ENCODE measurements around the gene CAMTA1.

CAMTA1 gene

DNA sequence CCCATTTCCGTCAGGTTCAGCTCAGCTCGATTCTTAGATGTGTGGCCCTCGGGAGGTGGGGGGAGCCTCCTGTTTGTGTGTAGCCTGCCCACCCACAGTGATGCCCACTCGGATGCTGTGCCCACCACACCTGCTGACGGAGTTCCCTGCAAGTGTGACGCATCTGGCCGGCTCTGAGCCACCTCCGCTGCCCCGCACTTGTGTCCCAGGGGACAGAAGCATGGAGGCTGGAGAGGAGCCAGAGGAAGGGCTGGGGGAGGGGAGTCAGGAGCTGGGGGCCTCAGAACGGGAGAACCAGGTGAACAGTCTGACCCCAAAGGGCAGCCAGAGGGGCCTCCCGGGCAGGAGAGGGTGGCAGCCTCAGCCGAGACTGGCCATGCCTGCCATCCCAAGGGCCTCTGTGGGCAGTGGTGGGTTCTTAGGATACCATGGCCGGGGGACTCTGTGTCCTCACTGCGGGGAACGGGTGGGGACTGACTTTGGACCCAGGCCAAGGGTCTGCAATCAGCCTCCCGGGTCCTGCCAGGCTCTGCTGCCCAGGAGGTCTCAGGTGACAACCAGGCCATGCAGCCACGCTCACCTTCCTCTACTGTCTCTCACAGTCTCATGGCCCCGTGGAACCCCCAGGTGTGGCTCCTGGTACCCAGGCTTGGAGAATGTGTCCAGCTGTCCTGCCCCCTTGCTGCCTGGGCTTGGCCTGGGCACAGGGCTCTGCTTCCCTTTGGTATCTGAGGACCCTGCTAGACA, 718.6 kb downstream of the CAMTA1 start:
- no peak for DNase-seq (ENCODE audit: low read depth in 2 of 2, low spot score in 1 of 2)

DNA sequence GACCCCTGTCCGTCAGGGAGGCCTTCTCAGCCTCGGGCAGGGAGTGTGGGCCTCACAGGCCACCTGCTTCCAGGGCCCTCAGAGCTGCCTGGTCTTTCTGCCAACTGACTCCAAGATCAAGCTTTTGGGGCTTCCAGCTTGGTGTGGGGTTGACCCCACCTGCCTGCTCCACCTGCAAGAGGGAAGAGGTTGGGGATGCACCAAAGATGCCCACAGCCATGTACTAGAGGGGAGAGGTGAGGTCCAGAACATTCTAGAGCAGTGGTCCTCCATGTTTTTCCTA, 719.1 kb downstream of the CAMTA1 start:
- DNase-seq (ENCODE audit: low read depth in 2 of 2, low spot score in 1 of 2): no peak

DNA sequence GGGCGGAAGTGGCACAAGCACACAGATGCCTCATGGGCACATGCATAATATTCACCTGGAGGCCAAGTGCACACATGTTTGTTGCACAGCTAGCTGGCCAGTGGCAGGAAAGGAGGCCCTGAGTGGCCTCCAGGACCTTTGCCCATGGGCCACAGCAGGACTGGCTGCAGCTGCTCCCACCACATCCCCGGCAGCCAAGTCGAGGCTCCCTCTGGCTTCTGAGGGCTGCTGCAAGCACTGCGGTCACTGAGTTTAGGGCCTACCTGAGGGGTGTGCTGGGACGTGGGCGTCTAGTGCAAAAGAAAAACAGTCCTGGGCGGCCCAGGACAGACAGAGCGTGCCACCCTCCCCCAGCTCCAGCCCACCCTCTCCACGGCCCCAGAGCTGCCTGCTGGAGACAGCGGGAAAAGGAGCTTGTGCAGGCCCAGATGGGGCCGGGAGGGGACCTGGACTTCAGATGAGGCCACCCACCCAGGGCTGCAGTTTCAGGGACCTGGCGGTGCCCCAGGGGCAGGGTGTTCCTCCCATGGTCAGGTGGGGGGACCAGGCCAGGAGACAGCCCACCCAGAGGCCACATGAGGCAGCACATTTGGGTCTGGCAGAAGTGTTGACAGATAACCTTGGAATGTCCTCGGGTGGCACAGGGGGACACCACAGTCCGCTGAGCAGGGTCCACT, 720.0 kb downstream of the CAMTA1 start:
- DNase-seq (ENCODE audit: low read depth in 2 of 2, low spot score in 1 of 2): no peak

DNA sequence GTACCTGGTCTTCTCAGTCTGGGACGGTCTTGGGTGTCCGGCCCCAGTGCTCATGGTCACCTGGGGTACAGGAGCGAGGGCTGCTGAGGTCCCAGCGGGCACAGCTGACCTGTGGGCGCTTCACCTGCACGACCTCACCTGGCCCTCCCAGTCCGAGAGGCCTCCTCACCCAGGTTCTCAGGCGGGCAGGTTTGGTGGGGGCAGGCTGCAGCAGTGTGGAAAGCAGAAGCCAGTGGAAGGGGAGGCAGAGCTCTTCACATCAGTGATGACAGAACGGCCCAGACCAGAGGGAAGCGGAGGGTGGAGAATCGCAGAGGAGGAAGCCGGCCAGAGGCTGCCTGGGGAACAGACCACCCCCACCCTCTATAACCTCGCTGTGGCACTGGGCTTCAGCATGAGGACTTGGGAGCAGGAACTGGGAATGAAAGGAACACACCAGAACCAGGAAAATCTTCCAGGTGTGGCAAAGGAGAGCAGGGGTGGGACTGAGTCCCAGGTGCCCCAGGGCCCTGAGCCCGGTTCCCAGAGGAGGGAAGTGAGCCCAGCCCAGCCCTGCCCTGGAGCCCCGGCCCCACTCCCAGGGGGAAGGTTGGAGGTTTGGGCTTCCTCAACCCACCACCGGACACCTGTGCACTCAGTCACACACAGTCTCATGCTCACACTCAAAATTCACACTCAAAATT, 720.7 kb downstream of the CAMTA1 start:
- no peak for DNase-seq (ENCODE audit: low read depth in 2 of 2, low spot score in 1 of 2)

DNA sequence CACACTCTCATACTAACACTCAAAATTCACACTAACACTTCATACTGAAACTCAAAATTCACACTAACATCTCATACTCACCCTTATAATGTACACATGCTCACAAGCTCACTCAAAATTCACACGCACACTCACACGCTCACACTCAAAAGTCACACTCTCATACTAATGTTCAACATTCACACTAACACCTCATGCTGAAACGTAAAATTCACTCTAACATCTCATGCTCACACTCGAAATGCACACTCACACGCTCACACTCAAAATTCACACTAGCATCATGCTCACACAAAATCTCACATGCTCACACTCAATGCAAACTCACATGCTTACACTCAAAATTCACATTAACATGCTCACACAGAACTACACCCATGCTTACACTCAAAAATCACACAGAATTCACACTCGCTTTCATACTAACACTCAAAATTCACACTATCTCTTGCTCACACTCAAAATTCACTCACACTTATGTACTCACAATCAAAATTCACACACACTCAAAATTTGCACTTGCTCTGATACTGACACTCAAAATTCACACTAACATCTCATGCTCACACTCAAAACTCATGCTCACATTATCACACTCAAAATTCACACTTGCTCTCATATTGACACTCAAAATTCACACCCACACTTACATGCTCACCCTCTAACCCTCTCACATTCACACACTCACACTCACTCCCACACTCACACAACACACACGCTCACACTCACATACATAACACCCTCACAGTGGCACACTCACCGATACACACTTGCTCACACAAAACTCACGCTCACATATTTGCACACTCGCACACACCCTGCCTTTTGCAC, 721.4 kb downstream of the CAMTA1 start:
- DNase-seq (ENCODE audit: low read depth in 2 of 2, low spot score in 1 of 2): no peak

DNA sequence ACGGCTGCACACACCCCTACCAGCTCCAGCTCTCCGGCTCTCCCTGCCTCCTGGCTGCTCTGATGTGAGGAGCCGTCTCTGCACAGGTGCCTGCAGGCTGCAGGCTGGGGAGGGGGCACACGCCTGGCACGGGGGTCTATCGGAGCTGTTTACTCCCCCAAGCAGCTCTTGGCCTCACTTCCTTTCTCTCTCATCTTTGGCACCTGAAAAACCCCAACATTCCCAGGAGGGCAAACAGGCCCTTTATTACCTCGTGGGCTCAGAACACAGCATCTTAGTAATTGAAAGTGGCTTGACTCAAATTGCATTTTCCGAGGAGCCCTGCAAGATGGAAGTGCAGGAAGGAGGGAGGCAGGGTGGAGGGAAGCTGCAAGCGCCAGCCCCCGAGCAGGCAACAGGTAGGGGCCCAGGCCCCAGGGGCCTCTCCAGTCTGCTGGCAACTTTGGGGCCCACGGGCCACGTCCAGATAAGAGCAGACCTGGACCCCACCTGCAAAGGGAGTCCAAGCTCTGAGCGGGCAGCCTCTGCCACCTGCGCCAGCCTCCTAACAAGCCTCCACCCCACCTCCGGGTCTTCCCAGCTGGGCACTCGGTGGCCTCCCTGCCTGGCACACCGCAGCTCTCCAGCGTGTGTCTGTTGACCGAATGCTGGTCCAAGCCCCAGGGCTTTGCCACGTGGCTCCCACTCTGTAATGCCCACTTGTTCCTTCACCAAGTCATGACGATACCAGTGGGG, 722.2 kb downstream of the CAMTA1 start:
- DNase-seq (ENCODE audit: low read depth in 2 of 2, low spot score in 1 of 2): no peak

DNA sequence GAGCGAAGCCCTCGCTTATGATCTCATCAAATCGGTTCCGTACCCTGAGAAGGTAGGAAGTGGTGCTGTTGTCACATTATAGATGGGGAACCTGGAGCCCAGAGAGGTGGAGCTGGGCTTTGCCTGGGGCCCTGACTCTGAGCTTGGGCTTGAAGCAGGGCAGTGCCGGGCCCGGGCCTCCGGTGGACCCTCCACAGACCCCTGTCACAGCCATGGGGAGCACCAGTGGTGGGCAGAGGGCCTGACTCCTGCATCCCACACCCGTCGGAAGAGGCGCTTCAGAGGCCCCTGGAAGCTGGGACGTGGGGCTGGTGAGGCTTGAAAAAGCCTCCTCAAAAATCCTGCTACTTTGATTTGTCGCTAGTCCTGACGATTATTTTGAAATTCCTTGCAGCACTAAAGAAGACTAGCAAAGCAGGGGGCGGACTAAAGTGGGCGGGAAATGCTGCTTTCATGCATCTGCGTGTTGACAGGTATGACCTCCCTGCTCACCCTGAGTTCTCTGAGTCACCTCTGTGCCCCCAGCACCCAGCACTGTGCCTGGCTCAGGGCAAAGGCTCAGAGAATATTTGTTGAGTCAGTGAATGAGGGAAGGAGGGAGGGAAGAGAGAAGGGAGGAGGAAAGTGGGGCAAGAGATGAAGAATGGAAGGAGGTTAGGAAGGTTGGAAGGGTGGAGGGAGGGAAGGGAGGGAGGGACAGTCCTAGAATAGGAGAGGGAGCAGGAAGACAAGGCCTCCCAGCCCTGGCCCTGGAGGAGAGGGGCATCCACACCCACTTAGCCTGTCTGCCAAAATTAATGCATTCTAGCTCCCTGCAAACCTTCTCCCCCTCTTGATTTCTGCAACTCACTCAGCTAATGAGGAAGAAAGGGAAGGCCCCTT, 723.0 kb downstream of the CAMTA1 start:
- DNase-seq (ENCODE audit: low read depth in 2 of 2, low spot score in 1 of 2): no peak

DNA sequence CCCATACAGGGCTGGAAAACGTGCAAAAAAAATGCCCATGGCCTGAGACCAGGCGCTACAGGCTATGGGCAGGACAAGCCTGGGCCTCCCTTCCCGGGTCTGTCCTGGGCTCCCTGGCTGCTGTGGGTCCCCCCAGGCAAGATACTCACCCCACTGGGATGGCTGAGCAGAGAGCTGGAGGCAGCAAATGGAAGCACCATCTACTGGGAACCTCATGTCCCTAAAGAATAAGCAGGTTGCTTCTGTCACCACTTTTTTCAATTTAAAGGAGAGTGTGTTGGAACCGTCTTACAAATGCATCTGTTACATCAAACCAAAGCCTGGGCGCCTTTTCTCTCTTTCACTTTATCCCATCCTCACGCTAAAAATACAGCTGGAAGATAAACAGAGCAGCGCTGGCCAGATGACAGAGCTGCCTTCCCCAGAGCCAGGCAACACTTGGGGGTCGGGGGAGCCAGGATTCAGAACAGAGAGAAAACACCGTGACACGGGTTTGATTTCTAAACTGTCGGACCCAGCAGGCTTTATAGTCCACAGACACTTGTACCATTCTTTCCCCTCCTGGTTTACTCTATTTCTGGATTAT, 723.8 kb downstream of the CAMTA1 start:
- DNase-seq (ENCODE audit: low read depth in 2 of 2, low spot score in 1 of 2): no peak

DNA sequence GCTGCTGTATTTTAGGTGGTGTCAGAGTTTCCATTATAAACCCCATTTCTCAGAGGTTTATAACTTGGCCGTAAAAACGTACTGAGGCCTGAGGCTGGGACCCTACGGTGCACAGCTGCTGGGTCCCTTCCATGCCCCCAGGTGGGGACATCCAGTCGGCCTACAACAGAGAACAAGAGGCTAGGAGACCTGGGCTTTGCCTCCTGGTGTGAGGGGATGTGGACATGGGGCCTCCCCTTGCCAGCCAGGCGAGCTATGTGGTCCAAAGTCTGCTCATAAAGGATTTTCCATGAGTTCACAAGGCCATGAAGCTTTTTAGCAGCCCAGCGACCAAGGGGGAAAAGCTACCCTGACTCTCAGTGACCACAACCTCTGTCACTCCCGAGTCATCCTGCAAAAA, 724.3 kb downstream of the CAMTA1 start:
- no peak for DNase-seq (ENCODE audit: low read depth in 2 of 2, low spot score in 1 of 2)

DNA sequence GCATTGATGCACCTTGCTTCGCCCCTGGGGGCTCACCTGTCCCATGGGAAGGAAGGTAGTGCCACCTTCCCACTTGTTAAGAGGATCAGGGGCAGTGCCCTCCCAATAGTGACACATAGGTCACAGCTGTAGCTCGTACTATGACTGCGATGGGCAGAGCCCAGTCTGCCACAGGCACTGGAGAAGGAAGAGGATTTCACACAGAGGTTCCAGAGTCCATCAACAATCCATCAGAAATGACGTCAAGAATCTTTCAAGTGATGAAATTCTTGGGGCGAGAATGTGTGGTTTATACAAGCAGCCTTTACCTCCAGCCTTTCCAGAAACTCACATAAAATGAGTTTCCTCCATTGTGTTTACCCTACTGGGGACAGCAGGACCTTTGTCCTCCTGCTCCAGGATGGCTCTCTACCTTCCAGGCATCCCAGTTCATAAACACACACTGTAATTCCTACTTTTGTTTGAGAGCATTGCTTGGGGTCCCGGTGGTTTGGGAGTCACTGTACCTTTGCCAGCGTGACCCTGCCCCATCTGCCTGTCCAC, 725.2 kb downstream of the CAMTA1 start:
- no peak for DNase-seq (ENCODE audit: low read depth in 2 of 2, low spot score in 1 of 2)

DNA sequence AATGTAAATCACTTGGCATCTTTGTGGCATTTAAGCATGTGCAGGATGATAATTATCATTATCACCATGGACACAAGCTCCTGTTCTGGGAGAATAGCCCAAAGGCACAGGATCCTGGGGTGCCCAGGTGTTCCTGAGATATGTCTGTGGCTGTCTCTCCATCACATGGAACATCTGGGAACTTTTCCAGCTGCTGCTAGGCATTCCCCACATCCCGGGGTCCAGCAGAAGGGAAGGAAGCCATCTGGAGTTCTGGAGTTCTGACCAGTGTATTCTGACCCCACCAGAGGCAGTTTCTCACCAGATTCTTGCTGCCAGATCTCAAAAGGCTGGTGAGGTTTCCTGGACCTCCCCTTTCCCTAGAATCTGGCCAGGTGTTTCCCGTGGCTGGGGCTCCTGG, 726.1 kb downstream of the CAMTA1 start:
- DNase-seq (ENCODE audit: low read depth in 2 of 2, low spot score in 1 of 2): no peak

DNA sequence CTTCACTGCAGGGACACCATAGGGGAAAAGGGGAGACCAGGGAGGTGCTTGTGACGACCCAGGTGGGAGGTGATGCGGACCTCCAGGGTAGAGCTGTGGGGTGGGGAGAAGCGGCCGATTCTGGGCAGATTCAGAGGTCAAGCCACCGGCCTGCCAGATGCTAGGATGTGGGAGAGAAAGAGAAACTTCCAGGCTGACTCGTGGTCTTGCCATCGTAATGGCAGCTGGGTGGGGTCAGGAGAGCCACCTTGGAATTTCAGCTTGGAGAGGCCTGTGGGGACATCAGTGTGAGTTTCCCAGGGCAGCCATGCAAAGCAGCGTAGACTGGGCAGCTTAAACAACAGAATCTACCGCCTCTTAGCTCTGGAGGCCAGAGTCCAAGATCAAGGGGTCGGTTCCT, 727.8 kb downstream of the CAMTA1 start:
- no peak for DNase-seq (ENCODE audit: low read depth in 2 of 2, low spot score in 1 of 2)

DNA sequence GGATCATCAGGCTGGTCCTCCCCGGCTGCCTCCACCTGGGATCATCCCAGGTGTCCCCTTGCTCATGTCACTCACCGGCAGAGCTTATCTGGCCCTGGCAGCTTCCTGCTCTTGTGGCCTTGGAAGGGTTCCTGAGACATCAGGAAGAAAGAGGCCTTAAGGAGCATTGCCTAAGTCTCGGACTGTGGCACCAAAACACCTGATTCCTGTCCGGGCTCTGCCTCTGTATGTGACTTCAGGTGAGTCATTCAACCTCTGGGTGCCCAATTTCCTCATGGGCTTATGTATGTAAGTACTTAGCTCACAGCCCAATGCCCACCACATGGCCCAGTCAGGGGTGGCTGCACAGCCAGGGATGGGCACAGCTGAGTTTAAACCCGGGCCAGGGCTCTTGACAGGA, 729.9 kb downstream of the CAMTA1 start:
- no peak for DNase-seq (ENCODE audit: low read depth in 2 of 2, low spot score in 1 of 2)

DNA sequence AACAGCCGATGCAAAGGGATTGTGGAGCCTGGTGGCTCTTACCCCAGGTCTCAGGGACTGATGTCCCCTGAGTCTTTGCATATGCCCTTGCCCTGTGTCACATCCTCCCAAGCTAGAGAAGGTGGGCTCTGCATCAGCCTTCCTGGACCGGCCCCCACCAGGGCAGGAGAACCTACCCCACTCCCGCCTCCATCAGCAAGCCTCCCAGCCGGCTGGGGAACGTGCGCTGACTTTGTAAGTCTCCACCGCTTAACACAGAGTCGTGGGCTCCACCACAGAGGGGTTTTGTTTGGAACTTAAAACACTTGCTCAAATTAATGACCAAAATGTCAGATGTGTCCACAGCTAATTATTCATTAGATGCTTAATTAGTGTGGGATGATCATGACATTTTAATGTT, 730.6 kb downstream of the CAMTA1 start:
- no peak for DNase-seq (ENCODE audit: low read depth in 2 of 2, low spot score in 1 of 2)

DNA sequence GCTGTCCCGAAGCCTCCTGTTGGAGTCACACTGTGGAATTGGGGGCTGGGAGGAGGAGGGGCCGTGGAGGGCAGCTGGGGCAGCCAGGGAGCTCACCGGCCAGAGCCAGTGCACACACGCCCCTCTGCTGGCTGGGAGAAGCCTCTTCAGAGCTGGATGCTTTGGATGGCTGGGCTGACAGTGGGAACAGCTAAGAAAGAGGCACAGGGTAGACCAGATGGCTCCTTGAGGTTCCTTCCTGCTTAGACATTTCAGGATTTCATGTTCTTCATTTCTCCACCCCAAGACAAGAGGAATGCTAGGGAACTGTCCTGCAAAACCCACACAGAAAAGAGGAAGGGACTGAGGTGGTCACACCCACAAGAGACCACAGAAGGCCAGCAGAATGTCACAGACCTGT, 731.1 kb downstream of the CAMTA1 start:
- DNase-seq (ENCODE audit: low read depth in 2 of 2, low spot score in 1 of 2): no peak

DNA sequence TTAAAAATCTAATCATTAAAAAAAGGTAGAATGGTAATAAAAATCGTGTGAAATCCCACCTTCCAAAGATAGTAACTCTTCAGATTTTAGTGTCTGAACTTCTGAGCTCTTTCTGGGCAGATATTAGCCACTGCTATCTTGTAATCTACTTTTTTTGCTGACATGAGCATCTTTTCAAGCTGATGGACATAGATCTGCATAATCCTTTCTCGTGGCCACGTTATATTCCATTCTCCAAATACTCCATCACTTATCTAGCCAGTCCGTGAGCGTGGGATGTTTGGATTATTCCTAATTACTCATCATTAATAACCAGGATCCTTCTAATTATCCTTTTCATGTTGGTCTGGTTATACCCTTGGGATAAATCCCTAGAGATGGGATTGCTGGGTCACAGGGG, 731.7 kb downstream of the CAMTA1 start:
- no peak for DNase-seq (ENCODE audit: low read depth in 2 of 2, low spot score in 1 of 2)

DNA sequence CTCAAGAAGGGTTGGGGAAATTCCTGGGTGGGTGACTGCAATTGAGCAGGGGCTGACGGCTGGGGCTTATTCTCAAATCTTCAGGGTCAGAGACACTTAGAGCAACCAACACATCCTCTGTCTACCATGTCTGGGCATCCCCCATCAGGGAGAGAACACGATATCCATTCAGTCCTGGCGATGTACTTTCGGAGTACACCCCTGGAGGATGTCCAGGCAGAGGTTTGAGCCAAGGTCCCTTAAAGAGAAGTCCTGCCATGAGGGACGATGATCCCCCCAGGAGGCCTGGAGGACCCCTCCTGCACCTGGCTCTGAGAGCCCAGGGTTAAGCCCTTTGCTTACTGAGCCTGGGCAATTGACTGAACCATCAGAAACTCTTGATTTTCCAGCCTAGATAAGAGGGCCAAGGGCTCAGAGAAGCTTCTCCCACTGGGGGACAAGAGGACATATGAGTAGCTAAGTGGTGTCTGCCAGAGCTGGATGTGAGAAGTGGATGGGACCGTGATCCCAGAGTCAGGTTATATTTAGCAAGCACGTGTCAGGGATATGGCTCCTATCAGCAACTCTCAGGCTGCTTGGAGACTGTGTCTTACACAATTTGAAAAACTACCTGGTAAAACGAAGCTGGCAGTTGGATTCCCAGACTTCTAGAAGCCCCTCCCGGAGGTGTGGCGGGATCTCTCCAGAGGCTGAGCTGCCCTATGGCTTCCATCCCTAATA, 732.5 kb downstream of the CAMTA1 start:
- DNase-seq (ENCODE audit: low read depth in 2 of 2, low spot score in 1 of 2): no peak

DNA sequence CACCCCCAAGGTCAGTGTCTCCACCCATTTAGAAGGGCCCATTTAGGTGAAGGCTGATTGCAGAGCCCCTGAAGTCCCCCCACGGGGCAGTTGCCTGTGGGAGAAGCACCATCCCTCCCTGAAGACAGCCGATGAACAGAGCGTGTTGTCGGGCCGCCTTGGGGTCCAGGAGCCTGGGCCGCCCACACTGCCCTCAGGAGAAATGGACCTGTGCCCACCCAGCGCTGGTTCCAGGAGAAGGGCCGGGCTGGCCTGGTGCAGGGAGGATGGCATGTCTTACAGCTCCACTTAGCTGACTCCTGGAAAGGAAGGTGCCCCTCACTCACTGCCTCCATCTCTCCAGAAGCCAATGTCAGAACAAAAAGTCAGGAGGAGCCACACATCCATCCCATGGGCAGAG, 733.2 kb downstream of the CAMTA1 start:
- DNase-seq (ENCODE audit: low read depth in 2 of 2, low spot score in 1 of 2): no peak

All from stimulated activated CD8-positive, alpha-beta memory T cell treated with anti-CD3 and anti-CD28 coated beads, Interleukin-4, amount 100 ng/mL, for 4 hours (primary cell).